GM18505 (cell line): ENCODE measurements around the gene IFT80.

Experiments
- ATAC-seq: cut with Tn5 transposase; IDR thresholded peaks from one replicate; pipeline ENCODE4 v1.9.1; 2021; ENCODE audit not compliant: unreplicated experiment
- POLR2A ChIP-seq: IDR thresholded peaks from 4 replicates; pipeline ENCODE4 v1.6.1; 2011; ENCODE audit warnings: borderline replicate concordance; ENCODE audit not compliant: insufficient read depth, insufficient read length; ENCODE audit errors: extremely low read depth

Gene IFT80

GRCh38 chr3:160312014-160312624 is 86.9 kb downstream of the IFT80 start:
- no peak for ATAC-seq
- no peak for TF ChIP-seq POLR2A

DNA sequence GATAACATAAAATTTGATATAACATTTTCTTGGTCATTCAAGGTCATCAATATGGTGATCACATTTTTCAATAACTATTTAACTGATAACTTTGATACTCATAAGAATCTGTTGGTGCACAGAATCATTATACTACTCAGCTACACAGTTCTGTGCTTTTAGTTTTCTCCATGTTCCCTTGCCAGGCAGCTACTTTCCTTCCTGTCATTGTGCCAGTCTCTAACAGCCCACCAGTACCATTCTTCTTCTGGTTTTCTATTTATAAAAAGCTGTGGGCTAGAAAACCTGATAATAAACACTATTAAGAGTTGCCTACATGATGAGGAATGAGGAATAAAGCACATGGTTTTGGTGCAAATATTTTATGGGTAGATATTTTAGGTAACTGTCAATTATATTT is 96.2 kb downstream of the IFT80 start:
- TF ChIP-seq POLR2A, result no peak
- ATAC-seq, result no peak

- no peak for TF ChIP-seq POLR2A
- ATAC-seq, result no peak
Measured at GRCh38 chr3:160296591-160296990, 102.4 kb downstream of the IFT80 start.

DNA sequence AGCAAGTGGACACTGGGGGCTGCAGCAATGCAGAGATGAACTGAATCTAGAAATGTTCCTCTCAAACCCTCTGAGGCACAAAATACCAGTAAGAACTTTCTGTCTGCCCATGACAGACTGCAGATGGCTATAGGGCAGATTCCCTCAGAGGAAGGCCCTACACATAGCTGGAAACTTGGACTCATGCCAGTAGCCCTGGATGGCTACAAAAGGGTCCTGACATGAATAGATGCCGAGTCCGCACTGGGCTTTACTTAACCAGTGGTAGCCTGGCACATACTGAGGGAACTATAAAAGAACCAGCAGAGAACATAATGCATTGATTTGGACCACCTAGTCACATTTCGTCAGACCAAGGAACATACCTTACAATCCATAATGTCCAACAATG is 107.1 kb downstream of the IFT80 start:
- no peak for TF ChIP-seq POLR2A
- no peak for ATAC-seq

GRCh38 chr3:160291290-160291908 is 107.6 kb downstream of the IFT80 start:
- TF ChIP-seq POLR2A, result no peak
- ATAC-seq, result no peak

DNA sequence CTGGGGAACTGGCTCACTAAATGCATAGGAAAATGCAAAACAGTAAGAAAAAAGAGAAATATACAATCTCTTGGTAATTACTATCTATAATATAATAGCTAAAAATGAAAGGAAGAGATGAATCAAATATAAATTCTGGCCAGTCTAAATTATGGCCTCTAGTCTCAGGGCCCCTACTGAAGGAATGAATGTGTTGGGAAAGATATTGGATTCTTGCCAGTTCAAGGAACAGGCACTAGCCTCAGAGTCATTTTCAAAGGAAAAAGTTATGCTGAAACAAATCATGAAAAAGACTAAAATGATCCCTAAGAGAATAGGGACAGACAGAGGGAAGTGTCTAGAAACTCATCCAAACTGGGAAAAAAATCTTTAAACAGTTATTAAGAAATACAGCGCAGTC is 111.4 kb downstream of the IFT80 start:
- no peak for TF ChIP-seq POLR2A
- ATAC-seq, result no peak

DNA sequence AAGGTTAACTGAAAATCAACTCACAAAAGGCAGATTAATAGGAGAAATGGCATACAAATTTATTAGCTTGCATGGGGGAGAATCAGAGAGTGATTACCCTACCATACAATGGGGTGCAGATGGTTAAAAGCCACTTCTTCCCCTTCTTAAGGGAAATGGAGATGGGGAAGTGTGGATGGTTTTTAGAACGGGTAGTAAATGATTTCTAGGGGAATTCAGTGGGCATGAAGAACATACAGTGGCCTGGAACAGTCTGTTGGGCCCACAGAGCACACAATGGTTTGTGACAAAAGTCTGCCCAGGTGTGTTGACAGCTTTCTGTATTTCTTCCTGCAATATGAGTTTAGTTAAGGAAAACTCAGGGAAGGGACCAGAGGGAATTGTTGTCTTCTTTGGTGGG is 112.8 kb downstream of the IFT80 start:
- TF ChIP-seq POLR2A, result no peak
- no peak for ATAC-seq

- no peak for ATAC-seq
- no peak for TF ChIP-seq POLR2A
Measured at GRCh38 chr3:160280836-160281235, 118.2 kb downstream of the IFT80 start.

DNA sequence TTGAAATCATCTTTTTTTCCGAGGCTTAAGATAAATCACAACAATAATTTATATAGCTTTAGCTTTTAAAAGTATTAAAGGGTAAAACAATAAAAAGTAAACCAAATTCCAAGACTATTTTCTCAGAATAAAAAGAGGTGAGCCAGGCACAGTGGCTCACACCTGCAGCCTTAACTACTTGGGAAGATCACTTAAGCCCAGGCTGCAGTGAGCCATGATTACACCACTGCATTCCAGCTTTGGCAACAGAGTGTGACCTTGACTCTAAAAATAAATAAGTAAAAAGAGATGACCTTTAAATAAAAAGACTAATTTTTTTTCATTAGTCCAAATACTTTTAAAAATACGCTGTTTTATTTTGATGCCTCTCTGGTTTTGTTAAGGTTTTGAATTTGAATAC is 119.4 kb downstream of the IFT80 start:
- no peak for ATAC-seq
- TF ChIP-seq POLR2A, result no peak

DNA sequence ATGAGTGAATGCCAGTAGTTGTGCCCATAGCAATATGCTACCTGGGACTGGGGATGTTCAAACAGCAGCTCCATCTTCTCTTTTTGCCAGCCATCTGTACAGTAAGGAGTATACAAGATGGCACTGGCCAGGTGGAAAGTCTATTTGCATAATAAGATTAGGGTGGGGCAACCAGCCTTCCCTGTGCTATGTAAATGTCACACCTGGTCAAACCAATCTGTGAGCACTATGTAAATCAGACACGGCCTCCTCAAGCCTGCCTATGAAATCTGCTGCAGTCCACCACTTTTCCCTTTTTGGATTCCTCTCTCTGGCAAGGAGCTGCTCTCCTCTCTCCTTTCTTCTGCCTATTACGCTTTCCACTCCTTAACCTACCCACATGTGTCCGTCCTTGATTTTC is 120.8 kb downstream of the IFT80 start:
- ATAC-seq, result no peak
- TF ChIP-seq POLR2A, result no peak

GRCh38 chr3:160265088-160265487 is 133.9 kb downstream of the IFT80 start:
- no peak for TF ChIP-seq POLR2A
- no peak for ATAC-seq

GRCh38 chr3:160260587-160261270 is 138.3 kb downstream of the IFT80 start:
- no peak for TF ChIP-seq POLR2A
- no peak for ATAC-seq

DNA sequence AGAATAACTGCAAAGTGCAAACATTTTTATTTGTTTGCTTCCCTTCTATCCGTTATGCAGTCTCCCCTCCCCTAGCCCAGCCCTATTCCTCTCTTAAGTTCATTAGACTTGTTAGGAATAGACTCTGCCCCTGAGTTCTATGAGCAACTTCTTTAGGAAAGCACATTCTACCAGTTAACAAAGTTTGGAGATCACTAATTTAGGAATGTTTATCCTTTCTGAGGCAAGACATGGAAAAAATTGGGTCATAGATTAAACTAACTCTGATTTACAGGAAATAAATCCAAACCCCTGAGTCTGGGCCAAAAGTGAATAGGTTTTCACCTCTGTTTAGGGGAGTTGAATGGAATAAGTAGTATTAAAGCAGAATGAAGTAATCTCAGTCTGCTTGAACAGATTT is 139.4 kb downstream of the IFT80 start:
- TF ChIP-seq POLR2A, result no peak
- ATAC-seq, result no peak

GRCh38 chr3:160257606-160258005 is 141.4 kb downstream of the IFT80 start:
- TF ChIP-seq POLR2A, result no peak
- ATAC-seq, result no peak

- no peak for TF ChIP-seq POLR2A
- no peak for ATAC-seq
Measured at GRCh38 chr3:160253298-160253697, 145.7 kb downstream of the IFT80 start.

GRCh38 chr3:160247766-160248165 is 151.3 kb downstream of the IFT80 start:
- no peak for ATAC-seq
- TF ChIP-seq POLR2A, result no peak
